DND-41 (cell line): ENCODE data around the gene NOC2L.

Experiments used
- EZH2 ChIP-seq: IDR thresholded peaks from 3 replicates; pipeline ENCODE4 v1.6.1; 2012; ENCODE audit warnings: borderline replicate concordance, low read depth, mild to moderate bottlenecking, moderate library complexity, low read length, inconsistent platforms; ENCODE audit not compliant: severe bottlenecking
- TF ChIP-seq, protein P1 (sequence below): IDR thresholded peaks from 2 replicates; pipeline ENCODE4 v1.5.1; 2012; ENCODE audit warnings: borderline replicate concordance, low read length, moderate library complexity, mild to moderate bottlenecking; ENCODE audit not compliant: poor library complexity, severe bottlenecking; ENCODE audit errors: extremely low read depth

DNA sequence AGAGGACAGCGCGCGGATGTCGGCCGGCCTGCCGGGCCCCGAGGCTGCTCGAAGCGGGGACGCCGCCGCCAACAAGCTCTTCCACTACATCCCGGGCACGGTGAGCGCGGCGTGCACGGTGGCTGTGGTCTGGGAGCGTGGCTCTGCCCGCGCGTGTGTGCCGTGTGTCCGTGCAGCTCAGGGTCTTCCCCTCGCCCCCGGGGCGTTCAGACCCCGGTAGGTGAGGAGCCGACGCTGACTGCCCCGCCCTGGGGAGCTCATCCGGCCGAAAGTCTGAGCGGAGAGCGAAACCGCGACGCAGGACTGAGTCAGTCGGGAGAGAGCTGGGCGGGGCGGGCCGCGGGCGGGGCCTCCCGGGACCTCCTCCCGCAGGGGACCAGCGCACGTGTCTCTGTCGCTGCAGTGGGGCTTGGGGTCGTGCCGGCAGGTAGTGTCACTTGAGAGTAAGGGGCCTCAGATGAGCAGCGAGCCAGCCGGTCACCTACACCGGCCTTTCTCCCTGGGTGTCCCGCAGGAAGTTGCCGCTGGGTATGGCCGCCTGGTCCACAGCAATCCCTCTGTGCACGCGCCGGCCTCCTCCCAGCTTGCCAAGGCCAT, 7.7 kb upstream of the NOC2L start:
- TF ChIP-seq, protein P1, sequence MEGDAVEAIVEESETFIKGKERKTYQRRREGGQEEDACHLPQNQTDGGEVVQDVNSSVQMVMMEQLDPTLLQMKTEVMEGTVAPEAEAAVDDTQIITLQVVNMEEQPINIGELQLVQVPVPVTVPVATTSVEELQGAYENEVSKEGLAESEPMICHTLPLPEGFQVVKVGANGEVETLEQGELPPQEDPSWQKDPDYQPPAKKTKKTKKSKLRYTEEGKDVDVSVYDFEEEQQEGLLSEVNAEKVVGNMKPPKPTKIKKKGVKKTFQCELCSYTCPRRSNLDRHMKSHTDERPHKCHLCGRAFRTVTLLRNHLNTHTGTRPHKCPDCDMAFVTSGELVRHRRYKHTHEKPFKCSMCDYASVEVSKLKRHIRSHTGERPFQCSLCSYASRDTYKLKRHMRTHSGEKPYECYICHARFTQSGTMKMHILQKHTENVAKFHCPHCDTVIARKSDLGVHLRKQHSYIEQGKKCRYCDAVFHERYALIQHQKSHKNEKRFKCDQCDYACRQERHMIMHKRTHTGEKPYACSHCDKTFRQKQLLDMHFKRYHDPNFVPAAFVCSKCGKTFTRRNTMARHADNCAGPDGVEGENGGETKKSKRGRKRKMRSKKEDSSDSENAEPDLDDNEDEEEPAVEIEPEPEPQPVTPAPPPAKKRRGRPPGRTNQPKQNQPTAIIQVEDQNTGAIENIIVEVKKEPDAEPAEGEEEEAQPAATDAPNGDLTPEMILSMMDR, result no peak
- TF ChIP-seq EZH2, result no peak
